Activated CD4-positive, alpha-beta T cell treated with anti-CD3 and anti-CD28 coated beads, Interleukin-2, amount 10 ng/mL, durations not matched to agents 24 days and 14 days (primary cell): Measurements from ENCODE around the gene TPGS1. TPM values are rescaled to one million over a fixed set of nuclear protein-coding genes. Genes with fewer than 3 reads are reported as not detected.

Source experiments
- DNase-seq: peaks from one replicate; pipeline ENCODE4 v3.0.0; 2022
- H3K27ac Mint-ChIP-seq: one replicate; pipeline ENCODE4 v1.8.0; 2022; ENCODE audit warnings: mild to moderate bottlenecking, mixed read lengths
- H3K27me3 Mint-ChIP-seq: one replicate; pipeline ENCODE4 v1.8.0; 2022; ENCODE audit warnings: mixed read lengths
- H3K36me3 Mint-ChIP-seq: one replicate; pipeline ENCODE4 v1.8.0; 2022; ENCODE audit warnings: low read depth, mild to moderate bottlenecking, mixed read lengths
- H3K4me1 Mint-ChIP-seq: one replicate; pipeline ENCODE4 v1.8.0; 2021; ENCODE audit warnings: mixed read lengths
- H3K4me3 Mint-ChIP-seq: one replicate; pipeline ENCODE4 v1.8.0; 2022; ENCODE audit warnings: mild to moderate bottlenecking, moderate library complexity, mixed read lengths
- H3K9me3 Mint-ChIP-seq: one replicate; pipeline ENCODE4 v1.8.0; 2021; ENCODE audit warnings: mixed read lengths
- intact Hi-C: fragments of 100-400 bp; cut with micrococcal nuclease; formaldehyde crosslinking; loops from one replicate; pipeline ENCODE4 v1.15.1; 2023
- total RNA-seq: library from RNA; stranded (reverse); gene quantifications from 2 replicates; pipeline ENCODE4 v1.2.3, GENCODE V29; 2022

Gene TPGS1
- total RNA-seq, 1 donor from 2014 or later: 13.5 TPM

GRCh38 chr19:511101-511851 lies 4.0 kb downstream of the TPGS1 start:
- Mint-ChIP-seq H3K36me3 (peaks cover 7% of the 10 kb centered on the region), H3K4me3 (peak overlapping the region; percentile 90), H3K27me3 (no peaks in the 10 kb centered on the region), H3K4me1 (peaks cover 37% of the 10 kb centered on the region), H3K27ac (peak overlapping the region; percentile 97), H3K9me3 (no peaks in the 10 kb centered on the region)
- peak; percentile 97 for DNase-seq
- intact Hi-C loops: loop anchor here (1.0 kb wide), 1 partner anchor 20 kb away; the partner anchor contains the start of gene CDC34

- Mint-ChIP-seq H3K36me3 (peaks cover 7% of the 10 kb centered on the region), H3K27me3 (no peaks in the 10 kb centered on the region), H3K27ac (no peak overlapping the region), H3K4me3 (no peak overlapping the region), H3K4me1 (peaks cover 36% of the 10 kb centered on the region), H3K9me3 (no peaks in the 10 kb centered on the region)
- intact Hi-C loops: no loop called here
- no peak for DNase-seq
Observed at GRCh38 chr19:512547-513365, 5.5 kb downstream of the TPGS1 start.

- DNase-seq: no peak
- intact Hi-C loops: no loop called here
- Mint-ChIP-seq H3K4me3 (no peak overlapping the region), H3K27ac (no peak overlapping the region), H3K27me3 (no peaks in the 10 kb centered on the region), H3K4me1 (peaks cover 28% of the 10 kb centered on the region), H3K9me3 (no peaks in the 10 kb centered on the region), H3K36me3 (peaks cover 7% of the 10 kb centered on the region)
Observed at GRCh38 chr19:513368-514165, 6.3 kb downstream of the TPGS1 start.

GRCh38 chr19:514166-514663 lies 6.9 kb downstream of the TPGS1 start:
- Mint-ChIP-seq H3K27ac (no peak overlapping the region), H3K4me1 (peaks cover 22% of the 10 kb centered on the region), H3K27me3 (no peaks in the 10 kb centered on the region), H3K4me3 (no peak overlapping the region), H3K9me3 (no peaks in the 10 kb centered on the region), H3K36me3 (peaks cover 7% of the 10 kb centered on the region)
- no peak for DNase-seq
- intact Hi-C loops: no loop called here

- no peaks in the 10 kb centered on the region for H3K9me3 Mint-ChIP-seq
- no peaks in the 10 kb centered on the region for H3K27me3 Mint-ChIP-seq
- intact Hi-C loops: no loop called here
- H3K4me1 Mint-ChIP-seq: peaks cover 4% of the 10 kb centered on the region
- peaks cover 4% of the 10 kb centered on the region for H3K36me3 Mint-ChIP-seq
- DNase-seq: no peak
- H3K4me3 Mint-ChIP-seq: no peak overlapping the region
- no peak overlapping the region for H3K27ac Mint-ChIP-seq
Observed at GRCh38 chr19:517721-518597, 10.7 kb downstream of the TPGS1 start.

GRCh38 chr19:518598-519231 lies 11.4 kb downstream of the TPGS1 start:
- no peaks in the 10 kb centered on the region for H3K9me3 Mint-ChIP-seq
- H3K4me3 Mint-ChIP-seq: no peak overlapping the region
- H3K27ac Mint-ChIP-seq: no peak overlapping the region
- peaks cover 3% of the 10 kb centered on the region for H3K36me3 Mint-ChIP-seq
- H3K4me1 Mint-ChIP-seq: peaks cover 4% of the 10 kb centered on the region
- intact Hi-C loops: no loop called here
- H3K27me3 Mint-ChIP-seq: no peaks in the 10 kb centered on the region
- DNase-seq: peak; percentile 80

- no peak for DNase-seq
- Mint-ChIP-seq H3K4me1 (peaks cover 4% of the 10 kb centered on the region), H3K4me3 (no peak overlapping the region), H3K27ac (no peak overlapping the region), H3K36me3 (peaks cover 1% of the 10 kb centered on the region), H3K27me3 (no peaks in the 10 kb centered on the region), H3K9me3 (no peaks in the 10 kb centered on the region)
- intact Hi-C loops: no loop called here
Observed at GRCh38 chr19:519449-519865, 12.2 kb downstream of the TPGS1 start.

GRCh38 chr19:522726-523125 lies 15.4 kb downstream of the TPGS1 start:
- intact Hi-C loops: no loop called here

GRCh38 chr19:524062-524674 lies 16.9 kb downstream of the TPGS1 start:
- H3K36me3 Mint-ChIP-seq: peaks cover 1% of the 10 kb centered on the region
- no peak overlapping the region for H3K27ac Mint-ChIP-seq
- no peak for DNase-seq
- H3K4me1 Mint-ChIP-seq: no peaks in the 10 kb centered on the region
- H3K4me3 Mint-ChIP-seq: no peak overlapping the region
- intact Hi-C loops: no loop called here
- H3K27me3 Mint-ChIP-seq: peaks cover 10% of the 10 kb centered on the region
- H3K9me3 Mint-ChIP-seq: no peaks in the 10 kb centered on the region

More at GRCh38 chr19:522726-523125, 15.4 kb downstream of the TPGS1 start:
- peaks cover 1% of the 10 kb centered on the region for H3K36me3 Mint-ChIP-seq
- no peaks in the 10 kb centered on the region for H3K9me3 Mint-ChIP-seq
- H3K27me3 Mint-ChIP-seq: peaks cover 10% of the 10 kb centered on the region
- DNase-seq: no peak
- no peaks in the 10 kb centered on the region for H3K4me1 Mint-ChIP-seq
- no peak overlapping the region for H3K4me3 Mint-ChIP-seq
- no peak overlapping the region for H3K27ac Mint-ChIP-seq

GRCh38 chr19:525029-525428 lies 17.7 kb downstream of the TPGS1 start:
- Mint-ChIP-seq H3K4me3 (no peak overlapping the region), H3K27me3 (peaks cover 10% of the 10 kb centered on the region), H3K4me1 (no peaks in the 10 kb centered on the region)

GRCh38 chr19:525857-526419 lies 18.6 kb downstream of the TPGS1 start:
- intact Hi-C loops: no loop called here

More at GRCh38 chr19:525029-525428, 17.7 kb downstream of the TPGS1 start:
- Mint-ChIP-seq H3K27ac (no peak overlapping the region), H3K9me3 (no peaks in the 10 kb centered on the region), H3K36me3 (peaks cover 1% of the 10 kb centered on the region)
- intact Hi-C loops: no loop called here
- DNase-seq: no peak

More at GRCh38 chr19:525857-526419, 18.6 kb downstream of the TPGS1 start:
- no peak for DNase-seq
- Mint-ChIP-seq H3K4me3 (no peak overlapping the region), H3K27ac (no peak overlapping the region), H3K27me3 (peaks cover 10% of the 10 kb centered on the region), H3K9me3 (no peaks in the 10 kb centered on the region), H3K36me3 (no peaks in the 10 kb centered on the region), H3K4me1 (peaks cover 3% of the 10 kb centered on the region)
